GM23248 (cell line): ENCODE data around the gene SMPX.
"Not testable (repeated sequence)": the region's sequence is repeated elsewhere in the genome, so short reads cannot be mapped to it uniquely, and the experiment has no call there.

ENCODE experiments used
- EZH2 ChIP-seq: fragments of 200-600 bp; sonication (generic); IDR thresholded peaks from 2 replicates; pipeline ENCODE4 v1.6.1; 2018; ENCODE audit warnings: antibody characterized with exemption, mild to moderate bottlenecking; ENCODE audit not compliant: insufficient read depth, poor library complexity, severe bottlenecking
- EZH2phosphoT487 ChIP-seq: fragments of 200-600 bp; sonication (generic); IDR thresholded peaks from 2 replicates; pipeline ENCODE4 v1.6.1; 2018; ENCODE audit warnings: antibody characterized with exemption, moderate library complexity, mild to moderate bottlenecking, low read depth; ENCODE audit not compliant: insufficient read depth

GRCh38 chrX:21775128-21775527 lies 17.2 kb upstream of the SMPX start:
- TF ChIP-seq EZH2, EZH2phosphoT487: not testable (repeated sequence)
